ENCODE measurements around the gene GRK5.

- TF ChIP-seq CTCF (conservative IDR thresholded peaks at IDR 0.05 in 1 of 2, IDR thresholded peaks at IDR 0.05 in 1 of 2; ENCODE audit: extremely low read depth in 1 of 2, insufficient read depth in 1 of 2, low read depth in 1 of 2, low read length in 2 of 2): no peak
- TF ChIP-seq EZH2 (IDR thresholded peaks at IDR 0.05; ENCODE audit: borderline replicate concordance, low read length): no peak
Measured at GRCh38 chr10:119454316-119454715, 246.9 kb downstream of the GRK5 start.

All from mammary epithelial cell (primary cell).